AG04450 (cell line): ENCODE measurements around the gene PIK3CB. TPM values are rescaled to one million over a fixed set of nuclear protein-coding genes. Genes with fewer than 3 reads are reported as not detected.
A peak's percentile ranks its signal among the peaks of the same experiment; 100 is the strongest.
"Not testable (repeated sequence)": the region's sequence is repeated elsewhere in the genome, so short reads cannot be mapped to it uniquely, and the experiment has no call there.

Experiments
- CTCF ChIA-PET: fragments of 300-600, 350-600 bp; formaldehyde crosslinking; extraction: SDS; loops from one replicate; lab custom pipeline; 2022; ENCODE audit warnings: antibody characterized with exemption, inconsistent platforms; lab: Charles Lee
- POLR2A ChIA-PET: fragments of 350-600 bp; formaldehyde crosslinking; extraction: SDS; loops from one replicate; lab custom pipeline; 2021; ENCODE audit warnings: antibody characterized with exemption, inconsistent platforms; lab: Yijun Ruan, JAX
- DNase-seq: peaks from one replicate; pipeline ENCODE4 v3.0.0-alpha.2; 2011; ENCODE audit warnings: low read depth, low spot score
- H3K27ac ChIP-seq: one replicate; pipeline ENCODE4 v1.5.1; 2012; ENCODE audit warnings: low read depth, low read length, control low read depth
- H3K27me3 ChIP-seq: one replicate; pipeline ENCODE4 v1.6.0; 2012; ENCODE audit warnings: low read length; ENCODE audit not compliant: control insufficient read depth, insufficient read depth
- H3K4me3 ChIP-seq: 2 replicates; pipeline ENCODE4 v1.5.1; 2011; ENCODE audit warnings: mild to moderate bottlenecking, low read depth, low read length, control low read depth
- H3K9me3 ChIP-seq: 2 replicates; pipeline ENCODE4 v1.5.1; 2012; ENCODE audit warnings: low read length; ENCODE audit not compliant: control insufficient read depth, insufficient read depth
- polyA plus RNA-seq: library from polyadenylated mRNA; depleted of rRNA; stranded (reverse); fragments of >200 nt; gene quantifications from 2 replicates; pipeline ENCODE4 v1.2.3, GENCODE V29; 2011
- TF ChIP-seq, protein P1 (sequence below): IDR thresholded peaks from 2 replicates; pipeline ENCODE4 v1.5.1; 2011; ENCODE audit warnings: low read depth, low read length, control low read depth, inconsistent platforms

Gene PIK3CB
- polyA plus RNA-seq, 1 experiment: 13.8 TPM

DNA sequence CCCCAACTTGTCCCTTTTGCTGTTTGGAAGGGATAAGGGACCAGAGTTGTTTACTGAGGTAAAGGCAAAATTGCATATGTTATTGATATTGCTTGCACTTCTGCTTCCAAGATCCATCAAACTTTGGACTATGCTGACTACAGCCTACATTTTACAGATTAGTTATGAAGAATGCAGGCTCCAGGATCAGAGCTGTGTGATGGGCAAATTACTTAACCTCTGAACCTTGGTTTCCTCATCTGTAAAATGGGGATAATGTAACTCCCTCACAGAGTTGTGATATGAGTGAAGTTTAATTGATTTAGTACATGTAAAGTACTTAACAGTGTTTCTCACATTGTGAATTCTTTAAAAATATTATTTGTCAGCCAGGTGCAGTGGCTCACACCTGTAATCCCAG, 210.2 kb downstream of the PIK3CB start:
- POLR2A ChIA-PET: interaction anchor here (1.7 kb wide), 1 partner anchor 291 kb away, joined by 4 read pairs; no protein-coding TSS in a partner anchor
- CTCF ChIA-PET: interaction anchor here (2.1 to 3.8 kb wide), 3 partner anchors 30 to 299 kb away, joined by 10 to 38 read pairs (median 14); partner anchors contain the start of gene CEP70
- Histone ChIP-seq H3K27me3 (no peaks in the 10 kb centered on the region), H3K27ac (no peak overlapping the region), H3K9me3 (no peaks in the 10 kb centered on the region), H3K4me3 (no peak overlapping the region)
- TF ChIP-seq, protein P1, sequence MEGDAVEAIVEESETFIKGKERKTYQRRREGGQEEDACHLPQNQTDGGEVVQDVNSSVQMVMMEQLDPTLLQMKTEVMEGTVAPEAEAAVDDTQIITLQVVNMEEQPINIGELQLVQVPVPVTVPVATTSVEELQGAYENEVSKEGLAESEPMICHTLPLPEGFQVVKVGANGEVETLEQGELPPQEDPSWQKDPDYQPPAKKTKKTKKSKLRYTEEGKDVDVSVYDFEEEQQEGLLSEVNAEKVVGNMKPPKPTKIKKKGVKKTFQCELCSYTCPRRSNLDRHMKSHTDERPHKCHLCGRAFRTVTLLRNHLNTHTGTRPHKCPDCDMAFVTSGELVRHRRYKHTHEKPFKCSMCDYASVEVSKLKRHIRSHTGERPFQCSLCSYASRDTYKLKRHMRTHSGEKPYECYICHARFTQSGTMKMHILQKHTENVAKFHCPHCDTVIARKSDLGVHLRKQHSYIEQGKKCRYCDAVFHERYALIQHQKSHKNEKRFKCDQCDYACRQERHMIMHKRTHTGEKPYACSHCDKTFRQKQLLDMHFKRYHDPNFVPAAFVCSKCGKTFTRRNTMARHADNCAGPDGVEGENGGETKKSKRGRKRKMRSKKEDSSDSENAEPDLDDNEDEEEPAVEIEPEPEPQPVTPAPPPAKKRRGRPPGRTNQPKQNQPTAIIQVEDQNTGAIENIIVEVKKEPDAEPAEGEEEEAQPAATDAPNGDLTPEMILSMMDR: no peak
- DNase-seq: no peak

DNA sequence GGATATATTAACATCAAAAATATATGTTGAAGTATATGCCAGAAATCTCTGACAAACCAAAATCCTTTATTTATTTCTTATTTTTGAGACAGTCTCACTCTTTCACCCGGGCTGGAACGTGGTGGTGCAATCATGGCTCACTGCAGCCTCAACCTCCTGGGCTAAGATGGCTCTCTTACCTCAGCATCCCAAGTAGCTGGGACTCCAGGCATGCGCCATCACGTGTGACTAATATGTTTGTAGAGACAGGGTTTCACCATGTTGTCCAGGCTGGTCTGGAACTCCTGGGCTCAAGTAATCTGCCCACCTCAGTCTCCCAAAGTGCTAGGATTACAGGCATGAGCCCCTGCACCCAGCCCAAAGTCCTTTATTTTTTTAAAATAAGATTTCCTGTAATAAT, 214.3 kb downstream of the PIK3CB start:
- Histone ChIP-seq H3K9me3 (no peaks in the 10 kb centered on the region), H3K27ac (no peak overlapping the region), H3K4me3 (no peak overlapping the region), H3K27me3 (no peaks in the 10 kb centered on the region)
- POLR2A ChIA-PET: no interaction called here
- no peak for DNase-seq
- CTCF ChIA-PET: interaction anchor here (0.6 to 1.7 kb wide), 3 partner anchors 26 to 304 kb away, joined by 3 to 14 read pairs (median 7); partner anchors contain the start of gene CEP70
- TF ChIP-seq, protein P1: no peak

DNA sequence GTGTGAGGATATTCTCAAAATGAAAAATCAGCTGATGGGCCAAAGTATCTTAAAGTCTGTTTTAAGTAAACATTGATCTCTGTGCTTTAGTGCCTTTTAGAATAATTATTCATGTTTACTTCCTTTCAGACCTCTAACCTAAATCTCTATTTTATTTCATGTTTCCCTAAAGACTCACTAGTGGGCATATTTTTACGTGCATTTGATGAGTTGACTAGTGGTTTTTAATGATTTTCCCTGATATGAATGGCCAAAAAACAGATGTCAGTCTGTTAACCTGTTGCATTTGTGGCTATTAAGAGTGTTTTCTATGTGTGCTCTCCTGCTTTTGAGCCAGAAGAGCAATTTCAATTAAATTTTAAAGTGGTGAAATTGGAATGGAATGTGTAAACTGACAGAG, 219.3 kb downstream of the PIK3CB start:
- Histone ChIP-seq H3K9me3 (no peaks in the 10 kb centered on the region), H3K4me3 (no peak overlapping the region), H3K27ac (no peak overlapping the region), H3K27me3 (no peaks in the 10 kb centered on the region)
- ChIA-PET CTCF (interaction anchor here (1.2 to 1.7 kb wide), 4 partner anchors 11 to 321 kb away, joined by 3 to 7 read pairs (median 4); no protein-coding TSS in a partner anchor), POLR2A (no interaction called here)
- no peak for DNase-seq
- TF ChIP-seq, protein P1: no peak

DNA sequence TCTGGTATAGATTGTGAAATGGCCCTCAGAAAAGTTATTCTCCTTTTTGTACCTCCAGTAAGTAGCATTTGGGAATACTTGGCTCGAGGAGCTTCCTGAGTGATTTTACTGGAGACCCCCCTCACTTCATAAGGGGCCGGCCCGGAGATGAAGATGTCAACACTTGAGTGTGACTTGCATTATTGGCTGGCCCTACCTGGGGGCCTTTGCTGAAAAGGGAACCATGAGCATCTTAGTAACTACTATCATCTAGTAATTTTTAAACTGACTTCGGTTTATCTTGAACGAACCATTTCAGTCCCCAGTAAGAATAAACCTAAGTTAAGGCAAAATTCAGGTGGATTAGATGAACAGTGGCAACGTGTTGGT, 224.8 kb downstream of the PIK3CB start:
- H3K4me3 ChIP-seq: no peak overlapping the region
- CTCF ChIA-PET: interaction anchor here (1.5 to 2.9 kb wide), 3 partner anchors 15 to 313 kb away, joined by 12 to 18 read pairs (median 12); partner anchors contain the start of gene CEP70
- no peaks in the 10 kb centered on the region for H3K27me3 ChIP-seq
- POLR2A ChIA-PET: interaction anchor here (1.6 to 2.3 kb wide), 3 partner anchors 16 to 306 kb away, joined by 8 to 11 read pairs (median 10); partner anchors contain the start of gene CEP70
- TF ChIP-seq, protein P1: no peak
- no peak for DNase-seq
- no peak overlapping the region for H3K27ac ChIP-seq
- H3K9me3 ChIP-seq: no peaks in the 10 kb centered on the region

DNA sequence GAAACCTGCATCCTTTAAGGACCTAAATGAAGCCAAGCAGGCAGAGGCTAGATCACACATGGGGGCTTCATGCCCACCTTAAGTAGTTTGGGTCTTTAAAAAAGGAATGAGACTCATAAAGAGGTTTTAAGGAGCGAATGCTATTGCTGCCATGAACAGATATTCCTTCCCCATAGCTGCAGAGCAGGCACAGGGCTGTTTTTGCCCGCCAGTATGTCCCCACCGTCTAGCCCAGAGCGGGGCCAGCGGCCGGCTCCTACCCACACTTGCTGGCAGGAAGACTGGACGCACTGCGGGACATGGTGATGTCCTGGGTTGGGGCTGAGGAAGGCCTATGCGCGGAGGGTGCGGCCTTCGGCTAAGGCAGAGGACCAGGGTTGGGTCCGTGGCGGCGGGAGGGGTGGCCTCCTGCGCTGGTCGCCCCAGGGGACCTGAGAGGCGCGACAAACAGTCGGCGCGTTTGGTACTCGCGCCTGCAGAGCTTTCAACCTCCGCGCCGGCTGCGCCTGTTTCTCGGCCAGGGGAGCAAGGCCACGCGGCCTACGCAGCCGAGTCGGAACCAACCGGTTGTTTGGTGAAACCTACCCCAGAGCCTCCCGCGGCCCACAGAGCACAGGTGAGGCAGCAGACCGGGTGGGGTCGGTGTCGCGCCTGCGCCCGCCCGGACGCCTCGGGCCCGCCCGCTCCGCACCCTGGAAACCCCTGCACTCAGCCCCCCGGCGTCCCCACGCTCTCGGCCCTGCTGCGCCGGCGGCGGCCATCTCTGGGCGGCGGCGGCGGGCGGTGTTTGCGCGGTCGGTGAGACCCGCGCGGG, 226.2 kb downstream of the PIK3CB start, which contains the start of gene FAIM:
Gene FAIM (plus strand): TSS at position 450 of the 814 bp plus-strand sequence. CDS start 10,956 bp downstream, outside the sequence.
- TF ChIP-seq, protein P1: no peak
- peak within 1 kb of the TSS; percentile 70 for H3K27ac ChIP-seq
- ChIA-PET POLR2A (interaction anchor here (1.2 to 2.3 kb wide), 4 partner anchors 10 to 307 kb away, joined by 4 to 11 read pairs (median 9); partner anchors contain the start of gene CEP70), CTCF (interaction anchor here (0.7 to 2.5 kb wide), 4 partner anchors 14 to 315 kb away, joined by 3 to 18 read pairs (median 8); partner anchors contain the start of gene CEP70)
- H3K9me3 ChIP-seq: no peaks in the 10 kb centered on the region
- DNase-seq: peak; percentile 18
- H3K27me3 ChIP-seq: no peaks in the 10 kb centered on the region
- H3K4me3 ChIP-seq: peak within 1 kb of the TSS; percentile 65

DNA sequence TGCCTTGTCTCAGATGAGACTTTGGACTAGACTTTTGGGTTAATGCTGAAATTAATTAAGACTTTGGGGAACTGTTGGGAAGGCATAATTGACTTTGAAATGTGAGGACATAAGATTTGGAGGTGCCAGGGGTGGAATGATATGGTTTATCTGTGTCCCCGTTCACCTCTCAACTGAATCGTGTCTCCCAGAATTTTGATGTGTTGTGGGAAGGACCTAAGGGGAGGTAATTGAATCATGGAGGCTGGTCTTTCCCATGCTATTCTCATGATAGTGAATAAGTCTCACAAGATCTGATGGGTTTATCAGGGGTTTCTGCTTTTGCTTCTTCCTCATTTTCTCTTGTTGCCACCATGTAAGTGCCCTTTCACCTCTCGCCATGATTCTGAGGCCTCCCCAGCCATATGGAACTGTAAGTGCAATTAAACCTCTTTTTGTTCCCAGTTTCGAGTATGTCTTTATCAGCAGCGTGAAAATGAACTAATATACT, 230.6 kb downstream of the PIK3CB start:
- DNase-seq, POLR2A ChIA-PET, H3K27me3 ChIP-seq, H3K27ac ChIP-seq, H3K4me3 ChIP-seq: not testable (repeated sequence)
- CTCF ChIA-PET: interaction anchor here (0.6 to 1.5 kb wide), 3 partner anchors 311 to 332 kb away, joined by 4 to 14 read pairs (median 5); no protein-coding TSS in a partner anchor
- peaks cover 10% of the 10 kb centered on the region for H3K9me3 ChIP-seq
